BJ (cell line): ENCODE measurements around the gene C1QTNF3. TPM values are rescaled to one million over a fixed set of nuclear protein-coding genes. Genes with fewer than 3 reads are reported as not detected.

Source experiments
- CTCF ChIA-PET: fragments of 350-600 bp; formaldehyde crosslinking; extraction: SDS; loops from one replicate; lab custom pipeline; 2021; ENCODE audit warnings: antibody characterized with exemption, inconsistent platforms; lab: Yijun Ruan, JAX
- POLR2A ChIA-PET: fragments of 300-600 bp; sonication (Branson Sonifier 250); formaldehyde crosslinking; extraction: SDS; loops from one replicate; lab custom pipeline; 2021; ENCODE audit warnings: antibody characterized with exemption; lab: Charles Lee
- DNase-seq: peaks from one replicate; pipeline ENCODE4 v3.0.0-alpha.2; 2011; ENCODE audit warnings: low read depth
- H3K27me3 ChIP-seq: 2 replicates; pipeline ENCODE4 v1.6.0; 2011; ENCODE audit warnings: low read length; ENCODE audit not compliant: control insufficient read depth, insufficient read depth
- H3K36me3 ChIP-seq: 2 replicates; pipeline ENCODE4 v1.5.1; 2011; ENCODE audit warnings: low read length; ENCODE audit not compliant: control insufficient read depth, insufficient read depth
- H3K4me3 ChIP-seq: 2 replicates; pipeline ENCODE4 v1.5.1; 2011; ENCODE audit warnings: low read depth, mild to moderate bottlenecking, control low read depth, low read length
- polyA plus RNA-seq: library from polyadenylated mRNA; depleted of rRNA; stranded (reverse); fragments of >200 nt; gene quantifications from 2 replicates; pipeline ENCODE4 v1.2.3, GENCODE V29; 2011
- TF ChIP-seq, protein P1 (sequence below): IDR thresholded peaks from 2 replicates; pipeline ENCODE4 v1.5.1; 2011; ENCODE audit warnings: low read depth, mild to moderate bottlenecking, control low read depth, inconsistent platforms, low read length, moderate library complexity; ENCODE audit not compliant: insufficient read depth

C1QTNF3 gene
- polyA plus RNA-seq, 1 experiment: 1.8 TPM

- POLR2A ChIA-PET: no interaction called here
- no peaks in the 10 kb centered on the region for H3K27me3 ChIP-seq
- TF ChIP-seq, protein P1, sequence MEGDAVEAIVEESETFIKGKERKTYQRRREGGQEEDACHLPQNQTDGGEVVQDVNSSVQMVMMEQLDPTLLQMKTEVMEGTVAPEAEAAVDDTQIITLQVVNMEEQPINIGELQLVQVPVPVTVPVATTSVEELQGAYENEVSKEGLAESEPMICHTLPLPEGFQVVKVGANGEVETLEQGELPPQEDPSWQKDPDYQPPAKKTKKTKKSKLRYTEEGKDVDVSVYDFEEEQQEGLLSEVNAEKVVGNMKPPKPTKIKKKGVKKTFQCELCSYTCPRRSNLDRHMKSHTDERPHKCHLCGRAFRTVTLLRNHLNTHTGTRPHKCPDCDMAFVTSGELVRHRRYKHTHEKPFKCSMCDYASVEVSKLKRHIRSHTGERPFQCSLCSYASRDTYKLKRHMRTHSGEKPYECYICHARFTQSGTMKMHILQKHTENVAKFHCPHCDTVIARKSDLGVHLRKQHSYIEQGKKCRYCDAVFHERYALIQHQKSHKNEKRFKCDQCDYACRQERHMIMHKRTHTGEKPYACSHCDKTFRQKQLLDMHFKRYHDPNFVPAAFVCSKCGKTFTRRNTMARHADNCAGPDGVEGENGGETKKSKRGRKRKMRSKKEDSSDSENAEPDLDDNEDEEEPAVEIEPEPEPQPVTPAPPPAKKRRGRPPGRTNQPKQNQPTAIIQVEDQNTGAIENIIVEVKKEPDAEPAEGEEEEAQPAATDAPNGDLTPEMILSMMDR: no peak
- CTCF ChIA-PET: no interaction called here
- no peak for DNase-seq
- peaks cover 2% of the 10 kb centered on the region for H3K36me3 ChIP-seq
- H3K4me3 ChIP-seq: no peak overlapping the region
Observed at GRCh38 chr5:33992864-33993263, 50.1 kb downstream of the C1QTNF3 start.

GRCh38 chr5:33985447-33985846 is 57.6 kb downstream of the C1QTNF3 start:
- ChIA-PET POLR2A (no interaction called here), CTCF (no interaction called here)
- TF ChIP-seq, protein P1: no peak
- Histone ChIP-seq H3K27me3 (no peaks in the 10 kb centered on the region), H3K4me3 (no peak overlapping the region), H3K36me3 (peaks cover 3% of the 10 kb centered on the region)
- DNase-seq: no peak

- TF ChIP-seq, protein P1: no peak
- H3K36me3 ChIP-seq: peaks cover 3% of the 10 kb centered on the region
- ChIA-PET POLR2A (no interaction called here), CTCF (no interaction called here)
- H3K4me3 ChIP-seq: no peak within 1 kb of the TSS
- DNase-seq: no peak
- H3K27me3 ChIP-seq: no peaks in the 10 kb centered on the region
Observed at GRCh38 chr5:33984671-33985124, 58.3 kb downstream of the C1QTNF3 start, which contains the start of gene SLC45A2. TSS of gene SLC45A2 (minus strand) at chr5:33984693. CDS start at chr5:33984583, 110 bp downstream.

DNA sequence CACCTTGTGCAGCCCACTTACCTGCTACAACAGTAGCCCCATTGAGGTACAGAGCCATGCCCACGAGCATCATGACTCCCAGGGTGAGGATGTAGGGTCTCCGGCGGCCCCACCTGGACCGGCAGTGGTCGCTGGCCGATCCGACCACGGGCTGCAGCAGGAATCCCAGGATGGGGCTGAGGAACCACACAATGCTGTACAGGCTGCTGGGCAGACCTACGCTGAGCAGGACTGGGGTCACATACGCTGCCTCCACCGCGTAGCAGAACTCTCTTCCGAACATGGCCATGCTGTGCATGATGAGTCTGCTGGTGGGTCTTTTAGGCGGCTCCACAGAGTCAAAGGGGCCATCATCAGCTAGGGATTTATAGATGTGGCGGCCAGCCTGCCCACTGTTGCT is 58.8 kb downstream of the C1QTNF3 start:
- ChIA-PET POLR2A (no interaction called here), CTCF (interaction anchor here (1.0 kb wide), 1 partner anchor 14 kb away, joined by 4 read pairs; no protein-coding TSS in a partner anchor)
- TF ChIP-seq, protein P1: no peak

DNA sequence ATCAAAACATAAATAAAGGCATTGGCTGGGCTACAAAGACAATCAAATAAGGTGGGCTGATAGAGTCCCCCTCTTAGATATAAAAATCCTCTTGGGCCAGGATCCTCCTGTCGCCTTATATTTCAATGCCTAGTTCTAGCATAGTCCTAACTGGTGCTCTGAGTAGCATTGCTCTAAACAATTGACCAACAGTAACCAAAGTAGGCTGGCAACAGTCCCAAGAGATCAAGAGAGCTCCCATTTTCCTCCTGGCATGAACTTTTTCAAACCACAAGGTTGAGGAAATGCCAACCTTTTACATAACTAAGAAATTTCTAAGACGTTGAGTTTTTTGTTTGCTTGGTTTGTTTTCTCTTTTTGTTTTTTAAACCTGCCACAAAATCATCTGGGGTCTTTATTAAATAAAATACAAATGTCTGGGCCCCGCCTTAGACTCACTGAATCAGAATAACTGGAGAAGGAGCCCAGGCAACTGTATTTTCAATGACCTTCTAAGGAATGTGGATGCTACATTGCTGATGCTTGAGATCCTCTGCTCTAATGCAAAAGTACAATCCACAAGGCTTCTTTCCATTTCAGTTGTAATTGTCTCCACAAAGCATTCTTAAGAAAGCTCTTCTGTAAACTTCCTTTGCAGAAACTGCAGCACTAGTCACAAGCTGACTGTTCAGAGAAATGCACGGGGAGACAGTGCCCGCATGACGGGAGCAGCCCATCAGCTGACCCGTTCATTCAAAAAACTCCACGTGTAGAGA is 61.4 kb downstream of the C1QTNF3 start:
- H3K4me3 ChIP-seq: no peak overlapping the region
- no peaks in the 10 kb centered on the region; the same call in 1 of the 2 replicates for H3K27me3 ChIP-seq
- no peak for DNase-seq
- H3K36me3 ChIP-seq: no peaks in the 10 kb centered on the region
- TF ChIP-seq, protein P1: no peak
- CTCF ChIA-PET: interaction anchor here (1.4 to 4.9 kb wide), 2 partner anchors 12 to 14 kb away, joined by 3 to 24 read pairs; no protein-coding TSS in a partner anchor
- POLR2A ChIA-PET: no interaction called here

More for the DNA sequence above, 58.8 kb downstream of the C1QTNF3 start:
- Histone ChIP-seq H3K27me3 (no peaks in the 10 kb centered on the region), H3K4me3 (no peak overlapping the region), H3K36me3 (peaks cover 3% of the 10 kb centered on the region)
- DNase-seq: no peak
